T47D (cell line): ENCODE results near the gene DBET.
"Not testable (repeated sequence)": the region's sequence is repeated elsewhere in the genome, so short reads cannot be mapped to it uniquely, and the experiment has no call there.

Source experiments
- DNase-seq, 2 experiments: peaks; one replicate each; pipeline versions ENCODE4 v3.0.0 to v3.0.0-alpha.2; 2011 to 2012; ENCODE audit warnings: low read depth in 1 of 2, low spot score in 1 of 2
- in situ Hi-C: cut with HindIII; loops from 2 replicates; pipeline ENCODE4 v1.10.0; 2016; ENCODE audit warnings: low sequenced_read_pairs, low pct_unique_long_range_greater_than_20kb

The DBET gene

GRCh38 chr4:190110033-190110432, 45.7 kb downstream of the DBET start:
- DNase-seq, in situ Hi-C loops: not testable (repeated sequence)

GRCh38 chr4:190110570-190111295, 46.4 kb downstream of the DBET start:
- in situ Hi-C loops: not testable (repeated sequence)

GRCh38 chr4:190112879-190113278, 48.6 kb downstream of the DBET start:
- in situ Hi-C loops, DNase-seq: not testable (repeated sequence)

More at GRCh38 chr4:190110570-190111295, 46.4 kb downstream of the DBET start:
- not testable (repeated sequence) for DNase-seq

GRCh38 chr4:190114991-190115390, 50.7 kb downstream of the DBET start:
- in situ Hi-C loops, DNase-seq: not testable (repeated sequence)
